ENCODE results near the gene OR2AP1.

GRCh38 chr12:55582066-55582465 is 9.8 kb downstream of the OR2AP1 start:
- no peak for TF ChIP-seq POLR2AphosphoS5 (IDR thresholded peaks at IDR 0.05)
- no peak for TF ChIP-seq CTCF (IDR thresholded peaks at IDR 0.05; ENCODE audit: poor library complexity, severe bottlenecking)

All from neural cell (in vitro differentiated cells).